Astrocyte (in vitro differentiated cells and primary cell): ENCODE data around the gene USP15. TPM values are rescaled to one million over a fixed set of nuclear protein-coding genes. Genes with fewer than 3 reads are reported as not detected.
A peak's percentile ranks its signal among the peaks of the same experiment; 100 is the strongest.

ENCODE experiments used
- DNase-seq: peaks from one replicate; pipeline ENCODE4 v3.0.0-alpha.2; 2010; ENCODE audit warnings: low read depth
- FAIRE-seq: peaks from 2 replicates; lab custom pipeline; 2011; peaks lifted over from hg19 to GRCh38; lab: Jason Lieb, UNC
- H2AFZ ChIP-seq: 2 replicates; pipeline ENCODE4 v1.6.0; 2012; ENCODE audit warnings: low read depth, low read length, inconsistent platforms
- H3K27ac ChIP-seq: 2 replicates; pipeline ENCODE4 v1.5.1; 2011; ENCODE audit warnings: low read depth, low read length, inconsistent platforms
- H3K27me3 ChIP-seq: 2 replicates; pipeline ENCODE4 v1.6.0; 2011; ENCODE audit warnings: low read length, inconsistent platforms; ENCODE audit not compliant: insufficient read depth
- H3K36me3 ChIP-seq: 2 replicates; pipeline ENCODE4 v1.5.1; 2011; ENCODE audit warnings: low read length, inconsistent platforms; ENCODE audit not compliant: insufficient read depth
- H3K4me1 ChIP-seq: 2 replicates; pipeline ENCODE4 v1.5.1; 2011; ENCODE audit warnings: low read length, inconsistent platforms; ENCODE audit not compliant: insufficient read depth
- H3K4me2 ChIP-seq: 2 replicates; pipeline ENCODE4 v1.6.0; 2012; ENCODE audit warnings: low read length, inconsistent platforms
- H3K4me3 ChIP-seq: 2 replicates; pipeline ENCODE4 v1.5.1; 2011; ENCODE audit warnings: low read depth, mild to moderate bottlenecking, low read length, inconsistent platforms; ENCODE audit not compliant: insufficient read depth
- H3K79me2 ChIP-seq: 2 replicates; pipeline ENCODE4 v1.6.0; 2012; ENCODE audit warnings: mild to moderate bottlenecking, low read length, inconsistent platforms; ENCODE audit not compliant: insufficient read depth
- H3K9ac ChIP-seq: 2 replicates; pipeline ENCODE4 v1.6.0; 2012; ENCODE audit warnings: mild to moderate bottlenecking, low read length, inconsistent platforms
- H3K9me3 ChIP-seq: 2 replicates; pipeline ENCODE4 v1.5.1; 2012; ENCODE audit warnings: low read depth, mild to moderate bottlenecking, low read length, inconsistent platforms; ENCODE audit not compliant: insufficient read depth
- H4K20me1 ChIP-seq: 2 replicates; pipeline ENCODE4 v1.6.0; 2012; ENCODE audit warnings: low read length, inconsistent platforms; ENCODE audit not compliant: insufficient read depth
- H3K27ac Mint-ChIP-seq: one replicate; pipeline ENCODE4 v1.8.0; 2021; ENCODE audit warnings: mild to moderate bottlenecking, mixed read lengths; ENCODE audit not compliant: unreplicated experiment
- H3K27me3 Mint-ChIP-seq: one replicate; pipeline ENCODE4 v1.8.0; 2021; ENCODE audit warnings: low read depth, mixed read lengths; ENCODE audit not compliant: unreplicated experiment
- H3K36me3 Mint-ChIP-seq: one replicate; pipeline ENCODE4 v1.8.0; 2021; ENCODE audit warnings: low read depth, mixed read lengths; ENCODE audit not compliant: unreplicated experiment
- H3K4me1 Mint-ChIP-seq: one replicate; pipeline ENCODE4 v1.8.0; 2021; ENCODE audit warnings: low read depth, mixed read lengths; ENCODE audit not compliant: unreplicated experiment
- H3K4me3 Mint-ChIP-seq: one replicate; pipeline ENCODE4 v1.8.0; 2021; ENCODE audit warnings: mild to moderate bottlenecking, moderate library complexity, mixed read lengths; ENCODE audit not compliant: unreplicated experiment
- H3K9me3 Mint-ChIP-seq: one replicate; pipeline ENCODE4 v1.8.0; 2021; ENCODE audit warnings: mild to moderate bottlenecking, mixed read lengths; ENCODE audit not compliant: unreplicated experiment
- EZH2 ChIP-seq: IDR thresholded peaks from 2 replicates; pipeline ENCODE4 v1.6.1; 2012; ENCODE audit warnings: mild to moderate bottlenecking, low read length, inconsistent platforms; ENCODE audit not compliant: insufficient read depth
- total RNA-seq: library from RNA; stranded (reverse); gene quantifications from 2 replicates; pipeline ENCODE4 v1.2.1, GENCODE V29; 2021
- TF ChIP-seq, protein P1 (sequence below): IDR thresholded peaks from 2 replicates; pipeline ENCODE4 v1.5.1; 2011; ENCODE audit warnings: low read depth, mild to moderate bottlenecking, inconsistent platforms, low read length, moderate library complexity; ENCODE audit not compliant: insufficient read depth

USP15 gene
- total RNA-seq, 1 donor from 2014 or later, result 81.9 TPM

DNA sequence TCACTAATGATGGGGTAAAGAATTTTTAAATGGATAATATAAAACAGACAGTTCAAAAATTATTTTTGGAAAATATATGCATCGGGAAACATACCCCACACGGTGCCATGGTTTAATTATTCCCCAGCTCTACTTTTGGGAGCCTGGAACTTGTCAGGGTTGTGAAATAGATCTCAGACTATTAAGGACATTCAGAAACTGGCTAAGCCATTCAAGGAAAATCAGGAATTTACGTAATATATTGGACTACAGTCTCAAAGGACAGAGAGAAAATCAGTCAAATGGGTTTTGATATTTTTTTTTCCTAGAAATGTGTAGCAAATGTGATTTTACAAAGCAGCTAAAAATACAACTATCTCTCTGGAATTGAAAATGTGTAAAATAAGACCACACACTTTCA, 148.9 kb downstream of the USP15 start:
- Histone ChIP-seq H3K9ac (no peak overlapping the region), H3K79me2 (no peaks in the 10 kb centered on the region), H3K4me1 (no peaks in the 10 kb centered on the region), H3K4me2 (no peak overlapping the region), H3K27ac (no peak overlapping the region), H3K4me3 (no peak overlapping the region), H4K20me1 (no peaks in the 10 kb centered on the region), H3K27me3 (no peaks in the 10 kb centered on the region), H3K9me3 (no peaks in the 10 kb centered on the region), H2AFZ (no peak overlapping the region), H3K36me3 (peaks cover 8% of the 10 kb centered on the region)
- no peak overlapping the region for H3K4me3 Mint-ChIP-seq
- no peak overlapping the region for H3K27ac Mint-ChIP-seq
- H3K36me3 Mint-ChIP-seq, result peaks cover 5% of the 10 kb centered on the region
- H3K27me3 Mint-ChIP-seq, result no peaks in the 10 kb centered on the region
- TF ChIP-seq, protein P1, sequence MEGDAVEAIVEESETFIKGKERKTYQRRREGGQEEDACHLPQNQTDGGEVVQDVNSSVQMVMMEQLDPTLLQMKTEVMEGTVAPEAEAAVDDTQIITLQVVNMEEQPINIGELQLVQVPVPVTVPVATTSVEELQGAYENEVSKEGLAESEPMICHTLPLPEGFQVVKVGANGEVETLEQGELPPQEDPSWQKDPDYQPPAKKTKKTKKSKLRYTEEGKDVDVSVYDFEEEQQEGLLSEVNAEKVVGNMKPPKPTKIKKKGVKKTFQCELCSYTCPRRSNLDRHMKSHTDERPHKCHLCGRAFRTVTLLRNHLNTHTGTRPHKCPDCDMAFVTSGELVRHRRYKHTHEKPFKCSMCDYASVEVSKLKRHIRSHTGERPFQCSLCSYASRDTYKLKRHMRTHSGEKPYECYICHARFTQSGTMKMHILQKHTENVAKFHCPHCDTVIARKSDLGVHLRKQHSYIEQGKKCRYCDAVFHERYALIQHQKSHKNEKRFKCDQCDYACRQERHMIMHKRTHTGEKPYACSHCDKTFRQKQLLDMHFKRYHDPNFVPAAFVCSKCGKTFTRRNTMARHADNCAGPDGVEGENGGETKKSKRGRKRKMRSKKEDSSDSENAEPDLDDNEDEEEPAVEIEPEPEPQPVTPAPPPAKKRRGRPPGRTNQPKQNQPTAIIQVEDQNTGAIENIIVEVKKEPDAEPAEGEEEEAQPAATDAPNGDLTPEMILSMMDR, result no peak
- no peak for TF ChIP-seq EZH2
- H3K9me3 Mint-ChIP-seq, result no peaks in the 10 kb centered on the region
- DNase-seq (no peak), FAIRE-seq (no peak)
- no peaks in the 10 kb centered on the region for H3K4me1 Mint-ChIP-seq

DNA sequence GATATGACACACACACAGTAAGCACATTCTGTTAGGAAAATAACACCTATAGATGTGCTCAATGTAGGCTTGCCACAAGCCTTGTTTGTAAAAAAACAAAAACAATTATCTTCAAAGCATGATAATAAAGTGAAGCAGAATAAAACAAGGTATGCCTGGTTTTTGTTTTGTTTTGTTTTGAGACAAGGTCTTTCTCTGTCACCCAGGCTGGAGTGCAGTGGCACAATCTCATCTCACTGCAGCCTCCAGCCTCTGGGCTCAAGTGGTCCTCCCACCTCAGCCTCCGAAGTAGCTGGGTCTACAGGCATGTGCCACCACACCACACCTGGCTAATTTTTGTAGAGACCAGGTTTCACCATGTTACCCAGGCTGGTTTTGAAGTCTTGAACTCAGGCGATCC, 154.0 kb downstream of the USP15 start:
- H3K9ac ChIP-seq, result no peak overlapping the region
- H3K4me2 ChIP-seq, result no peak overlapping the region
- H3K79me2 ChIP-seq, result no peaks in the 10 kb centered on the region
- no peak for TF ChIP-seq EZH2
- TF ChIP-seq, protein P1, result no peak
- H2AFZ ChIP-seq, result no peak overlapping the region
- no peaks in the 10 kb centered on the region for H3K4me1 ChIP-seq
- peaks cover 4% of the 10 kb centered on the region for H3K36me3 ChIP-seq
- FAIRE-seq (no peak), DNase-seq (no peak)
- Mint-ChIP-seq H3K4me3 (no peak overlapping the region), H3K27me3 (no peaks in the 10 kb centered on the region), H3K27ac (no peak overlapping the region), H3K36me3 (no peaks in the 10 kb centered on the region), H3K4me1 (no peaks in the 10 kb centered on the region), H3K9me3 (no peaks in the 10 kb centered on the region)
- H3K27me3 ChIP-seq, result no peaks in the 10 kb centered on the region
- no peaks in the 10 kb centered on the region for H3K9me3 ChIP-seq
- H3K4me3 ChIP-seq, result no peak overlapping the region
- H3K27ac ChIP-seq, result no peak overlapping the region
- H4K20me1 ChIP-seq, result no peaks in the 10 kb centered on the region

DNA sequence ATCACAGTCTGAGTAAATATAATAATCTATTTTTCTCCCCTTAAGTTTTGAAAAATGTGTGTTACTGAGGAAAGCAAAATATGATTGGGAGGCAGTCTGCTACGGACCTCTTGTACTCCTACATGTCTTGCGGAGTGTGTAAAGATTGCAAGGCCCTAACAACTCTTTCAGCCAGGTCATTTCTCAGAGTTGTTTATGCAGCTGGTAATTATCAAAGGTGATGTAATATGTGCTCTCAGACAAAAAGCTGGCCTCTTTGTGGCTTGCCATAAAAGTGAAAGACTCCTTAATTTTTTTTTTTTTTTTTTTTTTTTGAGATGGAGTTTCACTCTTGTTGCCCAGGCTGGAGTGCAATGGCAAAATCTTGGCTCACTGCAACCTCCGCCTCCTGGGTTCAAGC, 165.9 kb downstream of the USP15 start:
- H3K27ac ChIP-seq, result no peak overlapping the region
- peaks cover 7% of the 10 kb centered on the region for H3K27me3 Mint-ChIP-seq
- no peak overlapping the region for H3K9ac ChIP-seq
- no peaks in the 10 kb centered on the region for H3K4me1 Mint-ChIP-seq
- no peak overlapping the region for H3K4me2 ChIP-seq
- no peak overlapping the region for H3K4me3 Mint-ChIP-seq
- no peaks in the 10 kb centered on the region for H3K9me3 ChIP-seq
- peaks cover 15% of the 10 kb centered on the region for H3K9me3 Mint-ChIP-seq
- no peak overlapping the region for H3K27ac Mint-ChIP-seq
- TF ChIP-seq, protein P1, result no peak
- TF ChIP-seq EZH2, result no peak
- no peak overlapping the region for H3K4me3 ChIP-seq
- H2AFZ ChIP-seq, result no peak overlapping the region
- no peaks in the 10 kb centered on the region for H3K36me3 ChIP-seq
- peaks cover 4% of the 10 kb centered on the region for H3K36me3 Mint-ChIP-seq
- H3K4me1 ChIP-seq, result no peaks in the 10 kb centered on the region
- no peaks in the 10 kb centered on the region for H4K20me1 ChIP-seq
- H3K27me3 ChIP-seq, result no peaks in the 10 kb centered on the region
- H3K79me2 ChIP-seq, result no peaks in the 10 kb centered on the region
- DNase-seq (peak; percentile 30), FAIRE-seq (no peak)
